GM13977 (cell line): ENCODE results near the gene FIGN.

Source experiments
- DNase-seq: peaks from one replicate; pipeline ENCODE4 v3.0.0; 2012; ENCODE audit warnings: low spot score
- CTCF ChIP-seq: IDR thresholded peaks from 2 replicates; pipeline ENCODE4 v1.5.1; 2012; ENCODE audit warnings: mild to moderate bottlenecking, control low read depth; ENCODE audit not compliant: insufficient read depth; ENCODE audit errors: extremely low read depth, missing control alignments
- in situ Hi-C: fragments of 300-500 bp; cut with MboI; formaldehyde crosslinking; loops from one replicate; pipeline ENCODE4 v1.12.0; 2022; ENCODE audit warnings: low sequenced_read_pairs, low pct_unique_long_range_greater_than_20kb, mixed read lengths, inconsistent platforms; ENCODE audit not compliant: unreplicated experiment

The FIGN gene

GRCh38 chr2:163693484-163693883 is 42.3 kb downstream of the FIGN start:
- peak; percentile 2 for DNase-seq
- TF ChIP-seq CTCF, result no peak
- in situ Hi-C loops, result no loop called here

- TF ChIP-seq CTCF, result no peak
- DNase-seq, result no peak
- in situ Hi-C loops, result no loop called here
Observed at GRCh38 chr2:163692611-163693482, 43.0 kb downstream of the FIGN start.

GRCh38 chr2:163692081-163692480 is 43.7 kb downstream of the FIGN start:
- no peak for DNase-seq
- TF ChIP-seq CTCF, result no peak
- in situ Hi-C loops, result no loop called here

GRCh38 chr2:163690896-163691295 is 44.9 kb downstream of the FIGN start:
- no peak for TF ChIP-seq CTCF
- DNase-seq, result no peak
- in situ Hi-C loops, result no loop called here

GRCh38 chr2:163687217-163687616 is 48.6 kb downstream of the FIGN start:
- in situ Hi-C loops, result no loop called here
- no peak for DNase-seq
- TF ChIP-seq CTCF, result no peak

- in situ Hi-C loops, result no loop called here
- DNase-seq, result no peak
- TF ChIP-seq CTCF, result no peak
Observed at GRCh38 chr2:163686289-163686688, 49.5 kb downstream of the FIGN start.
